NT2/D1 (cell line): ENCODE measurements around the gene CELF4.

Experiments used
- YY1 ChIP-seq: IDR thresholded peaks from 2 replicates; pipeline ENCODE4 v1.6.1; 2011; ENCODE audit not compliant: insufficient read length, insufficient read depth
- ZNF274 ChIP-seq: IDR thresholded peaks from 2 replicates; pipeline ENCODE4 v1.6.1; 2011; ENCODE audit warnings: mild to moderate bottlenecking, low read depth, low read length

GRCh38 chr18:37414816-37415215, 150.8 kb downstream of the CELF4 start:
- no peak for TF ChIP-seq YY1
- TF ChIP-seq ZNF274: no peak
